HG02973 (cell line): ENCODE measurements around the gene IGSF6.
"Not testable (repeated sequence)": the region's sequence is repeated elsewhere in the genome, so short reads cannot be mapped to it uniquely, and the experiment has no call there.

Experiments used
- ATAC-seq: cut with Tn5 transposase; IDR thresholded peaks from one replicate; pipeline ENCODE4 v1.9.1; 2021; ENCODE audit warnings: moderate library complexity; ENCODE audit not compliant: unreplicated experiment

IGSF6 gene

GRCh38 chr16:21652453-21652852 is at the start of gene IGSF6:
IGSF6 (minus strand) TSS chr16:21652608; CDS start chr16:21652598, 10 bp downstream.
- no peak for ATAC-seq

DNA sequence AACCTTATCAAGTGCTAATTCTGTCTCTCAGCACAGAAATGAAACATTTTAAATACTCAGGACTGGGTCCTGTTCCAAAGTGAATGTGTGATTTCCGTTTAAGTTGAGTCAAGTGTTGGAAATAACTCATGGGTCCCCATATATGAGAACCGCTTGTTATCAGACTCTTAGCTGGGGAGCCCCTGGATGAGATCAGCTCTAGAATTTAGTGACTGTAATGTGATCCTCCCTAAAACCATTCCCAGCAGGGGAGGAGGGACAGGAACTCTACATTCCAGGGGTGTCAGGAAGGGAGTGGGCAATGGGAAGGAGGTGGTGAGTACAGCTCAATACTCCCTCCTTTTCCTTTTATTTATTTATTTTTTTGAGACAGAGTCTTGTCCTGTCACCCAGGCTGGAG is 48.9 kb upstream of the IGSF6 start:
- ATAC-seq, result no peak

- ATAC-seq, result no peak
Observed at GRCh38 chr16:21698169-21699032, 46.0 kb upstream of the IGSF6 start.

DNA sequence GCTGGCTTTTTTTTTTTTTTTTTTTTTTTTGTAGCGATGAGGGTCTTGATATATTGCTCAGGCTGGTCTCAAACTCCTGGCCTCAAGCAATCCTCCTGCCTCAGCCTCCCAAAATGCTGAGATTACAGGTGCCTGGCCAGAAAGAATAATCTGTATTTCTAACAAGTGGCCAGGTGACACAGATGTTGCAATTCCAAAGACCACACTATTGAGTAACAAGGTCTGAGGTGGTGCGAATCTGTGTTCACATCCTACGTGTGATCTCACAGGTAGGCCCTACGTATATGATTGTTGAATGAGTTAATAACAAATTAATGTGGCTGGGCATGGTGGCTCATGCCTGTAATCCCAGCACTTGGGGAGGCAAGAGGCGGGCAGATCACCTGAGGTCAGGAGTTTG is 44.6 kb upstream of the IGSF6 start:
- ATAC-seq, result no peak

GRCh38 chr16:21694609-21695008 is 42.2 kb upstream of the IGSF6 start:
- no peak for ATAC-seq

GRCh38 chr16:21690967-21691366 is 38.6 kb upstream of the IGSF6 start:
- not testable (repeated sequence) for ATAC-seq

DNA sequence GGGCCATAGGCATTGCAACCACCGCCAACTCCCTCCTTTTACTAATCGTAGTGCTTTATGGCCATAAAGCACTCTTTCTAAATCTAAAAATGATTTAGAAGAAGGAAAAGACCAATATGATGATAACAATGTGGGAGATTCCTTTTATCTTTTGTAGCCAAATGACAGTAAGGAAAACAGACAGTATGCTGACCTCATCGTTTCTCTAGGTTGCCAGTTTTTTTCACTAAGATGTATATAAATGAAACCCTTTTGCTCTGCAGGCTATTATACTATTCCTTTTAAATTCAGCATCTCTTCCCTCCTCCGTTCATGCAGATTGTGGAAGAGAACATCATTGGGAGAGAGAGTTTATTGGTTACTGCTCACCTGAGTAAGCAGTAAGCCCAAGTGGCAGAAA is 36.7 kb upstream of the IGSF6 start:
- ATAC-seq, result no peak

DNA sequence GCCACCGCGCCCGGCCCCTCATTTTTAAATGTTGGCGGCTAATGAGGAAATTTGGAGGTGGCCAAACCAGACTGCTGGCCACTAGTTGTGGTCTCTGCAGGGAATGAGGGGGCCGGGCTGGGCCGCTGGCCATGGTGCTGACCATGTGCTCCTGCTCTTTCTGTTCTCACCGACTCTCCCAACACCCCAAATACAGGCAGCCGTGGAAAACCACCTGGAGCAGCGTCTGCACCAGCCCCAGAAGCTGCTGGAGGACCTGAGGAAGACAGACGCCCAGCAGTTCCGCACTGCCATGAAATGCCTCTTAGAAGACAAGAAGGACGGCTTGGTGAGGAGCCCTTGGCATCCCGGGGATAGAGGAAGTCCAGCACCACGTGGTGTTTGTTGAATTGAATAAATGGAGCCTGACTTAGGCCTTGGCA is 32.6 kb upstream of the IGSF6 start:
- ATAC-seq, result no peak

DNA sequence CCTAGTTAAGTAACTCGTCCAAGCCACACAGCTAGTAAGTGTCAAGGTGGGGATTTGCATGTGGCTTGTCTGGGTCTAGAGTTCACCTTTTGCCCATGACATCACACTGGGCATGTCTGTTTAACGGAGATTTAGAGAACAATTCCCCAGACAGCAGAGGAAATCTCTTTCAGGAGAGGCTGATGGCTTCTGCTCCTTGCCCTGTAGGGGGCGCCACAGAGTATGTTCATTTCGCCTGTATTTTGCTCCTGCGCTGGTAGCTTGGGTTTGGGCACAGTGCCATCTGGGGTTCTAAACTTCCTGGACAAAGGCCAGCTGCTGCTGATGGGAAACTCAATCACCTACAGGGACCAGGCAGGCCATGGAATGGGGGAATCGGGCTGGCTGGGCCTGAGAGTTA is 31.8 kb upstream of the IGSF6 start:
- no peak for ATAC-seq

DNA sequence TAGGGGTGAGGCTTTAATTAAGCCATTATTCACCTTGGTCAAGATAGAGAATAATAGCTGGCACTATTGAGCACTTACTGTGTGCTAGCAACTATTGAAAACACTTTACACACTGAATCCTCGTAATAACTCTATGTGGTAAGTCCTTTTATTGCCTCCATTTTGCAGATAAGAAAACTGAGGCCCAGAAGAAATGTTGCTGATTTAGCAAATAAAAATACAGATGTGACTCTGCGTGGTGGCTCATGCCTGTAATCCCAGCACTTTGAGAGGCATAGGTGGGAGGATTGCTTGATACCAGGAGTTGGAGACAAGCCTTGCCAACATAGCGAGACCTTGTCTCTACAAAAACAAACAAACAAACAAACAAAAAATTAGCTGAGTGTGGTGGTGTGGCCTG is 30.8 kb upstream of the IGSF6 start:
- no peak for ATAC-seq

DNA sequence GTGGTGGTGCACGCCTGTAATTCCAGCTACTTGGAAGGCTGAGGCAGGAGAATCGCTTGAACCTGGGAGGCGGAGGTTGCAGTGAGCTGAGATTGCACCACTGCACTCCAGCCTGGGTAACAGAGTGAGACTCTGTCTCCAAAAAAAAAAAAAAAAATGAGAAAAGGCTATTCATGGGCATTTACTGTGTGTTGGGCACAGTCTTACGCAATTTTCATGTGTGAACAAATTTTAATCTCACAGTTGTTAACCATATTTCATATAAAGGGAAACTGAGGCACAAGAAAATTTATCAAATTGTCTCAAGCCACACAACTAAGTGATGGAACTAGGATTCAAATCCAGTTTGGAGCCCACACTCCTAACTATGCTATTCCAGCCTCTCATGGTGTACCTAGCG is 28.3 kb upstream of the IGSF6 start:
- not testable (repeated sequence) for ATAC-seq

- not testable (repeated sequence) for ATAC-seq
Observed at GRCh38 chr16:21674456-21674855, 22.0 kb upstream of the IGSF6 start.

- ATAC-seq, result no peak
Observed at GRCh38 chr16:21673469-21673868, 21.1 kb upstream of the IGSF6 start.

DNA sequence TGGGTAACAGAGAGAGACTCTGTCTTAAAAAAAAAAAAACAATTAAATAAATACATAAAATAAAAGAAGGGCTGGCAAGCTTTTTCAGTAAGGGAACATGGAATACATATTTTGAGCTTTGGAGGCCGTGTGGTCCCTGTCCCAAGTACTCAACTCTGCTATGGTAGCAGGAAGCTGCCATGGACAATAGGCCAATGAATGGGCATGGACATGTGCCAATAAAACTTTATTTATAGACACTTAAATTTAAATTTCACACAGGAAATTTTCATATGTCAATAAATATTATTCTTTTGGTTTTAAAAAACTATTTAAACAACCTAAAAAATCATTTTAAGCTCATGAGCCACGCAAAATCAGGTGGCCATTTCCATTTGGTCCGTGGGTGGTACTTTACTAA is 15.2 kb upstream of the IGSF6 start:
- no peak for ATAC-seq

DNA sequence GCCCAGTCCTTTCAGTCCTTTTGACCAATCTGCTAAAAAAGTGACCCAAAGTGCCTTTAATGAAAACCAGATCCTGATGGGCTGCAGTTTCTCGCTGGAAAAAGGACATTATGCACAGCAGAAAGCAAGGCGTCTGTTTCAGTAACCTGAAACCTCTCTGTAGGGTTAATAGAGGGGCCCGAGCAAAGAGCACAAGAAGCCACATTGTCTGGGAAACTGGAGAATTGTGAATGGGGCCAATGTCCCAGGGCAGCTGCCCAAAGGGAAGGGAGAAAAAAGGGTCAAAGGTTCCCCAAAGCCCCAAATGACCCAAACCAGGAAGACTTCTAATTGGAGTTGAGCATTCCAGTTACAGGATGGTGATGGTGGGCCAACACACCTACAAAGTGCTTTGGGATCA is 14.4 kb upstream of the IGSF6 start:
- no peak for ATAC-seq

DNA sequence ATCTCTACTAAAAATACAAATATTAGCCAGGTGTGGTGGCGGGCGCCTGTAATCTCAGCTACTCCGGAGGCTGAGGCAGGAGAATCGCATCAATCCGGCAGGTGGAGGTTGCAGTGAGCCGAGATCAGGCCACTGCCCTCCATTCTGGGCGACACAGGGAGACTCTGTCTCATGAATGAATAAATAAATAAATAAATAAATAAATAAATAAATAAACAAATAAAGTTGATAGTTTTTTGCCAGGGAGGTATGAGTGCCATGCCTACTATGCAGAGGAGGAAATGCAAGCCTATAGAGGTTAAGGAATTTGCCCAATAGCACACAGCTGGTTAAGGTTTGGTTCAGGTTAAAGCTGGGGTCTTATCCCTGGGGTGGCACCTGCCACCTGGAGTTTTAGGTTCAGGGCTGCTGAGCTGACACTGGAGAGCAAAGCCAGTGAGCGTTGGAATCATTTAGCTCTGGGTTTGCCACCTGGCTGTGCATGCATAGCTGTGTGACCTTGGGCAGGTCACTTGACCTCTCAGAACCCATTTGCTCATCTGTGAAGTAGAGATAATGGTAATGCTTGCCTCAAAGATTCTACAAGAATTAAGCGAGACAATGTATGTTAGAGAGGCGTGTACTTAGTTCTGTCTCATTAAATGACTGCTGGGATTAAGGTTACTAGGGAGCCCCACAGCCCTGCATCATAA is 12.5 kb upstream of the IGSF6 start:
- no peak for ATAC-seq

- ATAC-seq, result no peak
Observed at GRCh38 chr16:21663889-21664647, 11.7 kb upstream of the IGSF6 start, which contains the start of gene OTOA. OTOA (plus strand) TSS chr16:21663968; CDS start chr16:21678515, 14,547 bp downstream.

DNA sequence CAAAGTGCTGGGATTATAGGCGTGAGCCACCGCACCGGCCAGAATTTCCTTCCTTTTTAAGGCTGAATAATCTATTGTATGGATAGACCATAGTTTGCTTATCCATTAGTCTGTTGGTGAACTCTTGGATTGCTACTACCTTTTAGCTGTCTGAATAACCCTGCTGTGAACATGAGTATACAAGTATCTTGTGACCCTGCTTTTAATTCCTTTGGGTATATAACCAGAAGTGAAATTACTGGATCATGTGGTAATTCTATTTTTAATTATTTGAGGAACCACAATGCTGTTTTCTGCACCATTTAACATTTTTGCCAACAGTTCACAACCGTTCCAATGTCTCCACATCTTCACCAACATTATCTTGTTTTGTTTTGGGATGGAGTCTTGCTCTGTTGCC is 6.7 kb upstream of the IGSF6 start:
- no peak for ATAC-seq

DNA sequence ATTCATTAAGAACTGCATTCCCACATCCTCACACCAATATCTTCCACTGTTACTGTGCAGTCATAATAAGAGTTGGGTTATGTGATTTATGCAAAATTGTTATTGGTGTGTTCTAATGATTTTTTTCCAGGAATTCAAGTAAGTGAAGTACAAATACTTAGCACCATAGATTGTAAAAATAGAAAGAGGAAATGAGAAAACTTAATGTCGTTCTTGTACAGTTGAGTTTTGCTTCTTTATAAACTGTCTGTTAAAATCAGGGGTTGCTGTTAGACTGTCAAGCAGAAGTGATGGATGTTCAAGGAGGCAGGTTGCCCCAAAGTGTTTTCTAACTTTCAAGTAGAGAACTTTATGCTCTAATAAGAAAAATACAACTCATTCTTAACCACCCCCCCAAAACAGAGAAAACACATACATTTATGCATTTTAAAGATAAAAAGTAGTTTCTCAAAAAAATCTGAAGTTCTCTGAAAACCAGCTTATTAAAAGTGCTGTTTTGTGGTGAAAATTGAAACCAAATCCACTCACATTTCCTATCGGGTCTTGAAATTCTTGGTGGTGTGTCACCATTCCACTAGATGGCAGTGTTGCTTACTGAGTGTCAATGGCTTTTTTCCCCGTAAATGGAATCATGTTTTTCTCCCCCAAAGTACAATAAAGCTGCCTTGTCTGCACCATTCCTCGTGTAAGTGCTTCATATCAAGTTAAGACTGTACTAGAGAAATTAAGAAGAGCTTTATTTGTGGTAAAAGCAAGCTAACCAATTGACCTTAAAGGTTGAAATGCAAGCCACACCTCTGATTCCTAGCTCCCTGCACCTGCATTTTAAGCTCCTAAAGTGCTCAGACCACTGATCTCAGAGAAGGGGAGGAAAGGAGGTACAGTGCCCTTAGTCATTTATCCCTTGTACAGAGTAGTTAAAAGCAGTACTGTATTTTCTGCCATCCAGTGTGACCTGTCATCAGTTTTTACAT is 4.7 kb upstream of the IGSF6 start:
- ATAC-seq, result no peak

DNA sequence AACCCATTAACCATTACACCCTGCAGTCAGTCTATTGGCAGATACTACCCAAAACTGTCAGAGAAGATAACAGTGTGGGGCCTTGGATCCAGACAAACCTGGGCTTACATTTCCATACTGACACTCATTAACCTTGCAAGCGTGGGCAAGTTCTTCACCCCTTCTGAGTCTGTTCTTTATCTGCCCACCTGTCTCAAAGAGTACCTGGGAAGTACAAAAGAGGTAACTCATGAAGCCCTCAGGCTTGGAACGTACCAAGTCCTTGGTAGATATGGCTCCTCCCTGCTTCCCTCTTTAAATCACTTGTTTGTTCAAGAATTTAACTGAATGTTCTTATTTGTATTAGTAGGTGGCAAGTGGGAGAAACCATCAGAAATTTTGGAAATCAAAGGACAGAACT is 2.5 kb upstream of the IGSF6 start:
- no peak for ATAC-seq
